H9 (cell line): Measurements from ENCODE around the gene TPP1. TPM values are rescaled to one million over a fixed set of nuclear protein-coding genes. Genes with fewer than 3 reads are reported as not detected.

Source experiments
- DNase-seq: peaks from one replicate; pipeline ENCODE4 v3.0.0-alpha.2; 2017
- H2AFZ ChIP-seq: one replicate; pipeline ENCODE4 v1.6.1; 2013; ENCODE audit warnings: mild to moderate bottlenecking, low read length, control low read depth, moderate library complexity
- H2AK5ac ChIP-seq: 2 replicates; pipeline ENCODE4 v1.6.1; 2013; ENCODE audit warnings: low read length, control low read depth, mixed read lengths; ENCODE audit not compliant: insufficient read length
- H2BK120ac ChIP-seq: one replicate; pipeline ENCODE4 v1.6.1; 2013; ENCODE audit warnings: low read depth, mild to moderate bottlenecking, low read length, control low read depth, inconsistent platforms; ENCODE audit not compliant: poor library complexity, severe bottlenecking
- H2BK12ac ChIP-seq: 2 replicates; pipeline ENCODE4 v1.6.1; 2013; ENCODE audit warnings: low read length, control low read depth, mixed read lengths, low read depth; ENCODE audit not compliant: insufficient read length
- H2BK15ac ChIP-seq: 2 replicates; pipeline ENCODE4 v1.6.1; 2013; ENCODE audit warnings: low read depth, low read length, control low read depth
- H2BK20ac ChIP-seq: one replicate; pipeline ENCODE4 v1.6.1; 2013; ENCODE audit warnings: low read depth, mild to moderate bottlenecking, low read length, control low read depth, inconsistent platforms; ENCODE audit not compliant: poor library complexity, severe bottlenecking
- H2BK5ac ChIP-seq: 2 replicates; pipeline ENCODE4 v1.6.1; 2013; ENCODE audit warnings: low read length, control low read depth, mixed read lengths; ENCODE audit not compliant: insufficient read length
- H3K14ac ChIP-seq: 2 replicates; pipeline ENCODE4 v1.6.1; 2013; ENCODE audit warnings: low read length, control low read depth; ENCODE audit not compliant: insufficient read depth
- H3K18ac ChIP-seq: 2 replicates; pipeline ENCODE4 v1.6.1; 2013; ENCODE audit warnings: low read depth, mild to moderate bottlenecking, mixed read lengths, low read length, control low read depth; ENCODE audit not compliant: insufficient read length
- H3K23ac ChIP-seq: 2 replicates; pipeline ENCODE4 v1.6.1; 2013; ENCODE audit warnings: low read length, control low read depth, mixed read lengths, low read depth; ENCODE audit not compliant: insufficient read length
- H3K23me2 ChIP-seq: 2 replicates; pipeline ENCODE4 v1.6.1; 2013; ENCODE audit warnings: low read depth, mild to moderate bottlenecking, mixed read lengths, low read length, control low read depth; ENCODE audit not compliant: insufficient read length, poor library complexity, severe bottlenecking
- H3K27ac ChIP-seq: 2 replicates; pipeline ENCODE4 v1.5.1; 2013; ENCODE audit warnings: low read length, control low read depth, mixed read lengths, low read depth; ENCODE audit not compliant: insufficient read length
- H3K27me3 ChIP-seq: 2 replicates; pipeline ENCODE4 v1.6.1; 2013; ENCODE audit warnings: low read length, control low read depth, inconsistent platforms; ENCODE audit not compliant: insufficient read depth
- H3K4ac ChIP-seq: 2 replicates; pipeline ENCODE4 v1.6.1; 2013; ENCODE audit warnings: low read depth, mild to moderate bottlenecking, control low read depth, inconsistent platforms, low read length, moderate library complexity
- H3K4me1 ChIP-seq: 2 replicates; pipeline ENCODE4 v1.6.1; 2013; ENCODE audit warnings: low read length, control low read depth, inconsistent platforms; ENCODE audit not compliant: insufficient read depth
- H3K4me2 ChIP-seq: 2 replicates; pipeline ENCODE4 v1.6.1; 2013; ENCODE audit warnings: low read length, control low read depth, mixed read lengths; ENCODE audit not compliant: insufficient read length, insufficient read depth
- H3K56ac ChIP-seq: 2 replicates; pipeline ENCODE4 v1.6.1; 2013; ENCODE audit warnings: low read depth, mild to moderate bottlenecking, mixed read lengths, low read length, control low read depth; ENCODE audit not compliant: insufficient read length
- H3K79me1 ChIP-seq: 2 replicates; pipeline ENCODE4 v1.6.1; 2013; ENCODE audit warnings: low read depth, mild to moderate bottlenecking, moderate library complexity, low read length, control low read depth, inconsistent platforms; ENCODE audit not compliant: insufficient read depth, poor library complexity, severe bottlenecking
- H3K79me2 ChIP-seq: 2 replicates; pipeline ENCODE4 v1.6.1; 2013; ENCODE audit warnings: low read length, control low read depth, inconsistent platforms; ENCODE audit not compliant: insufficient read depth
- H3K9ac ChIP-seq: 2 replicates; pipeline ENCODE4 v1.6.1; 2013; ENCODE audit warnings: low read length, control low read depth, mixed read lengths; ENCODE audit not compliant: insufficient read length; ENCODE audit errors: extremely low read depth
- H3K9me3 ChIP-seq: one replicate; pipeline ENCODE4 v1.6.1; 2013; ENCODE audit warnings: low read depth, low read length, inconsistent platforms; ENCODE audit not compliant: control insufficient read depth
- H3T11ph ChIP-seq: one replicate; pipeline ENCODE4 v1.6.1; 2013; ENCODE audit warnings: mild to moderate bottlenecking, low read length, control low read depth, inconsistent platforms
- H4K20me1 ChIP-seq: one replicate; pipeline ENCODE4 v1.6.1; 2013; ENCODE audit not compliant: control insufficient read depth, insufficient read length, insufficient read depth
- H4K5ac ChIP-seq: 2 replicates; pipeline ENCODE4 v1.6.1; 2013; ENCODE audit warnings: low read depth, mild to moderate bottlenecking, mixed read lengths, low read length, control low read depth; ENCODE audit not compliant: insufficient read length
- H4K8ac ChIP-seq: replicated peaks from 2 replicates; pipeline ENCODE4 v1.6.1; 2013; ENCODE audit warnings: low read length, control low read depth, mixed read lengths, low read depth; ENCODE audit not compliant: insufficient read length
- H4K91ac ChIP-seq: 2 replicates; pipeline ENCODE4 v1.6.1; 2013; ENCODE audit warnings: low read depth, mild to moderate bottlenecking, moderate library complexity, mixed read lengths, low read length, control low read depth; ENCODE audit not compliant: insufficient read length
- H3K27ac Mint-ChIP-seq, 3 experiments: 2 replicates in 2 of 3; 3 replicates in 1 of 3; pipeline ENCODE4 v1.8.0; 2020 to 2021; ENCODE audit warnings: mixed read lengths in 3 of 3, mild to moderate bottlenecking in 1 of 3, moderate library complexity in 1 of 3
- H3K27me3 Mint-ChIP-seq: 2 replicates; pipeline ENCODE4 v1.8.0; 2021; ENCODE audit warnings: low read depth, mild to moderate bottlenecking, moderate library complexity, mixed read lengths
- H3K36me3 Mint-ChIP-seq, 3 experiments: 2 replicates in 2 of 3; 3 replicates in 1 of 3; pipeline ENCODE4 v1.8.0; 2020 to 2021; ENCODE audit warnings: low read depth in 3 of 3, mixed read lengths in 3 of 3; ENCODE audit not compliant: insufficient read depth in 1 of 3
- H3K4me1 Mint-ChIP-seq, 2 experiments: 2 replicates each; pipeline ENCODE4 v1.8.0; 2020; ENCODE audit warnings: mixed read lengths in 2 of 2
- H3K4me3 Mint-ChIP-seq, 2 experiments: 2 replicates in 1 of 2; 3 replicates in 1 of 2; pipeline ENCODE4 v1.8.0; 2020 to 2021; ENCODE audit warnings: mild to moderate bottlenecking in 2 of 2, mixed read lengths in 2 of 2, moderate library complexity in 1 of 2
- H3K9me3 Mint-ChIP-seq, 2 experiments: 2 replicates in 1 of 2; 3 replicates in 1 of 2; pipeline ENCODE4 v1.8.0; 2020; ENCODE audit warnings: mild to moderate bottlenecking in 2 of 2, mixed read lengths in 2 of 2, moderate library complexity in 1 of 2
- CTCF ChIP-seq: fragments of 200-600 bp; sonication (generic); conservative IDR thresholded peaks from 3 replicates; pipeline ENCODE4 v1.8.0; 2021; ENCODE audit warnings: antibody characterized with exemption, mild to moderate bottlenecking
- total RNA-seq: library from RNA; stranded (reverse); gene quantifications from 2 replicates; pipeline ENCODE4 v1.2.1, GENCODE V29; 2021

The TPP1 gene
- total RNA-seq, 1 experiment from 2014 or later = 37.2 TPM

- DNase-seq = no peak
- H3K18ac ChIP-seq = no peak overlapping the region
- Mint-ChIP-seq H3K4me1 (no peaks in the 10 kb centered on the region), H3K9me3 (no peaks in the 10 kb centered on the region), H3K27me3 (0 out of 2 replicates have a peak, but pooled peaks cover under 1% of the 10 kb centered on the region), H3K36me3 (no peaks in the 10 kb centered on the region), H3K27ac (no peak overlapping the region), H3K4me3 (no peak overlapping the region)
- no peak overlapping the region for H3K56ac ChIP-seq
- H3K4me1 ChIP-seq = peaks cover 2% of the 10 kb centered on the region; the same call in 1 of the 2 replicates
- no peaks in the 10 kb centered on the region for H3K79me1 ChIP-seq
- no peak overlapping the region for H4K8ac ChIP-seq
- H2AFZ ChIP-seq = no peak overlapping the region
- H3K9ac ChIP-seq = no peak overlapping the region
- H2BK12ac ChIP-seq = no peak overlapping the region
- H3K4me2 ChIP-seq = no peak overlapping the region
- H4K20me1 ChIP-seq = no peaks in the 10 kb centered on the region
- H4K5ac ChIP-seq = no peak overlapping the region
- no peaks in the 10 kb centered on the region for H3K23me2 ChIP-seq
- no peak overlapping the region for H2BK20ac ChIP-seq
- no peaks in the 10 kb centered on the region for H3K9me3 ChIP-seq
- TF ChIP-seq CTCF = no peak
- no peak overlapping the region for H3K27ac ChIP-seq
- H2BK15ac ChIP-seq = no peak overlapping the region
- no peak overlapping the region for H2AK5ac ChIP-seq
- H3K14ac ChIP-seq = no peak overlapping the region
- H3T11ph ChIP-seq = no peak overlapping the region
- H3K23ac ChIP-seq = no peak overlapping the region
- no peak overlapping the region for H2BK5ac ChIP-seq
- H2BK120ac ChIP-seq = no peak overlapping the region
- H3K79me2 ChIP-seq = no peaks in the 10 kb centered on the region
- no peak overlapping the region for H4K91ac ChIP-seq
- H3K4ac ChIP-seq = no peak overlapping the region
- H3K27me3 ChIP-seq = peaks cover 10% of the 10 kb centered on the region; the same call in 1 of the 2 replicates
Observed at GRCh38 chr11:6650104-6650503, 30.9 kb upstream of the TPP1 start.
